H1 (cell line): ENCODE measurements around the gene TCEAL1.

Source experiments
- CBX8 ChIP-seq: fragments of 300-800, 300-1000 bp; sonication (generic); IDR thresholded peaks from 2 replicates; pipeline ENCODE4 v1.7.1; 2016; ENCODE audit warnings: low read depth, low read length, borderline replicate concordance
- CTCF ChIP-seq, 3 experiments: IDR thresholded peaks; 1 replicate in 2 of 3; 2 replicates in 1 of 3; pipeline versions ENCODE4 v1.5.1 to v1.6.1; 2011; ENCODE audit warnings: low read length in 3 of 3, mild to moderate bottlenecking in 3 of 3, inconsistent platforms in 2 of 3, low read depth in 1 of 3, moderate library complexity in 1 of 3; ENCODE audit not compliant: insufficient read depth in 1 of 3; ENCODE audit errors: control extremely low read depth in 1 of 3
- SIX5 ChIP-seq: IDR thresholded peaks from 2 replicates; pipeline ENCODE4 v1.6.1; 2011; ENCODE audit warnings: mild to moderate bottlenecking, low read depth, low read length
- USF2 ChIP-seq: IDR thresholded peaks from 2 replicates; pipeline ENCODE4 v1.6.1; 2011; ENCODE audit warnings: low read length, improper control_type of control experiment

- TF ChIP-seq CTCF (IDR thresholded peaks at IDR 0.05; ENCODE audit: control extremely low read depth in 1 of 3, insufficient read depth in 1 of 3, low read depth in 1 of 3, low read length in 3 of 3) (no peak), CBX8 (no peak), USF2 (no peak), SIX5 (no peak)
These were observed 6.7 kb downstream of the TCEAL1 start for GRCh38 chrX:103635436-103635835.
